Endodermal cell (in vitro differentiated cells): ENCODE data around the gene MRPS16. TPM values are rescaled to one million over a fixed set of nuclear protein-coding genes. Genes with fewer than 3 reads are reported as not detected.

Source experiments
- DNase-seq: peaks from one replicate; pipeline ENCODE4 v3.0.0-alpha.2; 2017
- H3K27ac ChIP-seq: 2 replicates; pipeline ENCODE4 v1.5.1; 2013; ENCODE audit warnings: mild to moderate bottlenecking, low read depth, low read length, moderate library complexity
- H3K27me3 ChIP-seq: 2 replicates; pipeline ENCODE4 v1.6.1; 2013; ENCODE audit warnings: mild to moderate bottlenecking, low read length, moderate library complexity; ENCODE audit not compliant: insufficient read depth, control insufficient read depth, poor library complexity, severe bottlenecking
- H3K36me3 ChIP-seq: 2 replicates; pipeline ENCODE4 v1.7.0; 2013; ENCODE audit warnings: mild to moderate bottlenecking, low read length, moderate library complexity; ENCODE audit not compliant: control insufficient read depth, insufficient read depth
- H3K4me1 ChIP-seq: one replicate; pipeline ENCODE4 v1.7.0; 2013; ENCODE audit warnings: low read length; ENCODE audit not compliant: control insufficient read depth, insufficient read depth
- H3K4me3 ChIP-seq: 2 replicates; pipeline ENCODE4 v1.5.1; 2013; ENCODE audit warnings: mild to moderate bottlenecking, low read length, moderate library complexity
- H3K9ac ChIP-seq: 2 replicates; pipeline ENCODE4 v1.6.1; 2013; ENCODE audit warnings: mild to moderate bottlenecking, low read length, moderate library complexity; ENCODE audit not compliant: poor library complexity, severe bottlenecking; ENCODE audit errors: extremely low read depth
- H3K9me3 ChIP-seq: 2 replicates; pipeline ENCODE4 v1.6.1; 2013; ENCODE audit warnings: mild to moderate bottlenecking, low read length, moderate library complexity; ENCODE audit not compliant: control insufficient read depth
- H3K27ac Mint-ChIP-seq: 2 replicates; pipeline ENCODE4 v1.8.0; 2020; ENCODE audit warnings: mixed read lengths
- H3K27me3 Mint-ChIP-seq: 2 replicates; pipeline ENCODE4 v1.8.0; 2021; ENCODE audit warnings: mild to moderate bottlenecking, mixed read lengths; ENCODE audit not compliant: insufficient read depth
- H3K36me3 Mint-ChIP-seq: 2 replicates; pipeline ENCODE4 v1.8.0; 2020; ENCODE audit warnings: low read depth, mixed read lengths
- H3K4me1 Mint-ChIP-seq: 2 replicates; pipeline ENCODE4 v1.8.0; 2020; ENCODE audit warnings: mixed read lengths
- H3K4me3 Mint-ChIP-seq: 2 replicates; pipeline ENCODE4 v1.8.0; 2020; ENCODE audit warnings: mild to moderate bottlenecking, moderate library complexity, mixed read lengths
- H3K9me3 Mint-ChIP-seq: 2 replicates; pipeline ENCODE4 v1.8.0; 2020; ENCODE audit warnings: mild to moderate bottlenecking, mixed read lengths
- CTCF ChIP-seq: fragments of 200-600 bp; sonication (generic); conservative IDR thresholded peaks from 2 replicates; pipeline ENCODE4 v1.5.0; 2021; ENCODE audit warnings: antibody characterized with exemption, mild to moderate bottlenecking
- WGBS, 2 experiments: methylation state at CpG; one replicate each; pipeline versions ENCODE4 v1.1.5 to v1.1.7; 2013; ENCODE audit warnings: missing lambda C conversion rate in 2 of 2, mixed read lengths in 1 of 2; ENCODE audit not compliant: insufficient coverage in 1 of 2, insufficient read length in 1 of 2; 5-methylcytosine and 5-hydroxymethylcytosine counted together
- total RNA-seq, 2 donors: library from RNA; stranded (reverse); fragmentation: NEBNext Ultra II Directional in 1 of 2; extraction: Animal tissue kit (Norgen Biotek cat#: 25700) in 1 of 2; gene quantifications; 2 replicates in 1 of 2; 3 replicates in 1 of 2; pipeline ENCODE4 v1.2.1, GENCODE V29; 2021

MRPS16 gene
- total RNA-seq, 2 donors from 2014 or later = 100.0 to 104 TPM

- no peak for TF ChIP-seq CTCF
- Mint-ChIP-seq H3K9me3 (peaks cover 23% of the 10 kb centered on the region), H3K36me3 (no peaks in the 10 kb centered on the region), H3K27ac (no peak overlapping the region), H3K27me3 (peaks cover 4% of the 10 kb centered on the region), H3K4me1 (no peaks in the 10 kb centered on the region), H3K4me3 (no peak overlapping the region)
- no CpG with 5 or more reads among the region's 1 CpG for WGBS, 2 experiments
- Histone ChIP-seq H3K27me3 (no peaks in the 10 kb centered on the region), H3K4me1 (no peaks in the 10 kb centered on the region), H3K9me3 (peaks cover 19% of the 10 kb centered on the region), H3K36me3 (no peaks in the 10 kb centered on the region), H3K9ac (no peak overlapping the region), H3K4me3 (peak overlapping the region; percentile 2), H3K27ac (no peak overlapping the region)
- no peak for DNase-seq
Observed at GRCh38 chr10:73289958-73290357, 37.5 kb upstream of the MRPS16 start.

GRCh38 chr10:73287441-73287840 is 35.0 kb upstream of the MRPS16 start:
- H3K27me3 Mint-ChIP-seq = no peaks in the 10 kb centered on the region
- H3K27ac Mint-ChIP-seq = no peak overlapping the region
- Histone ChIP-seq H3K36me3 (no peaks in the 10 kb centered on the region), H3K4me3 (no peak overlapping the region), H3K9me3 (peaks cover 19% of the 10 kb centered on the region), H3K4me1 (no peaks in the 10 kb centered on the region), H3K9ac (no peak overlapping the region), H3K27ac (no peak overlapping the region), H3K27me3 (no peaks in the 10 kb centered on the region)
- no peak for DNase-seq
- H3K9me3 Mint-ChIP-seq = peaks cover 23% of the 10 kb centered on the region
- no peaks in the 10 kb centered on the region for H3K4me1 Mint-ChIP-seq
- WGBS, 2 experiments = 86% methylated on average over 1 of the region's 1 CpG; no CpG with 5 or more reads in 1 of the 2 experiments
- H3K4me3 Mint-ChIP-seq = no peak overlapping the region
- no peaks in the 10 kb centered on the region for H3K36me3 Mint-ChIP-seq
- no peak for TF ChIP-seq CTCF

- H3K9me3 ChIP-seq = no peaks in the 10 kb centered on the region
- no peak overlapping the region for H3K4me3 Mint-ChIP-seq
- no peak overlapping the region for H3K9ac ChIP-seq
- no peak overlapping the region for H3K27ac ChIP-seq
- no peak overlapping the region for H3K27ac Mint-ChIP-seq
- H3K4me1 ChIP-seq = no peaks in the 10 kb centered on the region
- peaks cover 2% of the 10 kb centered on the region for H3K9me3 Mint-ChIP-seq
- H3K4me3 ChIP-seq = no peak overlapping the region
- H3K36me3 Mint-ChIP-seq = no peaks in the 10 kb centered on the region
- no peak for TF ChIP-seq CTCF
- DNase-seq = no peak
- no peaks in the 10 kb centered on the region for H3K27me3 ChIP-seq
- no peaks in the 10 kb centered on the region for H3K36me3 ChIP-seq
- no peaks in the 10 kb centered on the region for H3K4me1 Mint-ChIP-seq
- H3K27me3 Mint-ChIP-seq = no peaks in the 10 kb centered on the region
- WGBS, 2 experiments = 94% methylated on average over 3 of the region's 3 CpGs; no CpG with 5 or more reads in 1 of the 2 experiments
Observed at GRCh38 chr10:73281097-73281496, 28.7 kb upstream of the MRPS16 start.
